Stimulated activated CD8-positive, alpha-beta memory T cell treated with anti-CD3 and anti-CD28 coated beads, Interleukin-4, amount 100 ng/mL, for 4 hours (primary cell): ENCODE measurements around the gene LAPTM5.

Experiments used
- DNase-seq, 2 donors: peaks; one replicate each; pipeline ENCODE4 v3.0.0-alpha.2; 2020; ENCODE audit warnings: low read depth in 2 of 2, low spot score in 1 of 2

LAPTM5 gene

DNA sequence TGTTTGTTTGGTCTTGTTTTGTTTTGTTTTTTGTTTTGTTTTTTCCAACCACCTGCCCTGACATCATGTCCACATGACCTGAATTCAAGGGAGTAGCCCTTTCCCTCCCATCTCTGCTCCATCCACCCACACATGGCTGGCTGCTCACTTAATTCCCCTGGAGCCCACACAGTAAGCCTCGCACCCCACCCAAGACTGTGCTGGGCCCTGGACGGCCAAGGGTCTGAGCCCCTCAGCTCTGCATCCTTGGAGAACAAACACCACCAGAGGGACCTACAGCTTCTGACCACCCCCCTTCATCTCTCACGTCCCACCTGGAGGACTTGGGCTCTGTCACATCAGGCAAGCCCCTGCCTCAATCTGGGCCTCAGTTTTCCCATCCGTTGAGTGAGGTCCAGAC, 73.3 kb downstream of the LAPTM5 start:
- DNase-seq = no peak

DNA sequence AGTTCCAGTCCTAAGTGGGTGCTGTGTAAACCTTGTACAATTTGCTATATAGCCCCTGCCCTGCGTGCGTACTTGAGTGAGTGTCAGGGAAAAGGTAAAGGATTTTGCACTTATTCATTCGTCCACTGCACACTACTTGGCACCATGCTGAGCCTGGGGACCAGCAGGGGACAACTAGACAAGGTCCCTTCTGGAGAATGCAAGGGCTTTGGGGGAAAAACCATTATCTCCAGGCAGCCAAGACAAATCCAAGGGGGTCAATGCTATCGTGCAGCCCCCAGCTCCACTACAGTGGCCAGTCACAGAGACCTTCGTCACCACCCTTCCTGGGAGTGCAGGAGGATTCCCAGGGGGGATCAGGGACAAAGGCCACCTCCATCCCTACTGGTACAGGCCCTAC, 73.9 kb downstream of the LAPTM5 start:
- DNase-seq = no peak
